GM18526 (cell line): ENCODE measurements around the gene HMCN1.

Experiments used
- POLR2A ChIP-seq: IDR thresholded peaks from 3 replicates; pipeline ENCODE4 v1.6.1; 2011; ENCODE audit not compliant: insufficient read length; ENCODE audit errors: extremely low read depth

The HMCN1 gene

GRCh38 chr1:186125035-186125434, 390.8 kb downstream of the HMCN1 start:
- TF ChIP-seq POLR2A: no peak

GRCh38 chr1:186125511-186125910, 391.3 kb downstream of the HMCN1 start:
- no peak for TF ChIP-seq POLR2A

GRCh38 chr1:186129758-186130157, 395.6 kb downstream of the HMCN1 start:
- TF ChIP-seq POLR2A: no peak

- TF ChIP-seq POLR2A: no peak
Observed at GRCh38 chr1:186139115-186139514, 404.9 kb downstream of the HMCN1 start.

- no peak for TF ChIP-seq POLR2A
Observed at GRCh38 chr1:186139701-186140100, 405.5 kb downstream of the HMCN1 start.

GRCh38 chr1:186142159-186142558, 408.0 kb downstream of the HMCN1 start:
- TF ChIP-seq POLR2A: no peak

- TF ChIP-seq POLR2A: no peak
Observed at GRCh38 chr1:186142916-186143315, 408.7 kb downstream of the HMCN1 start.

- no peak for TF ChIP-seq POLR2A
Observed at GRCh38 chr1:186143481-186143880, 409.3 kb downstream of the HMCN1 start.

- no peak for TF ChIP-seq POLR2A
Observed at GRCh38 chr1:186144505-186144904, 410.3 kb downstream of the HMCN1 start.

GRCh38 chr1:186146974-186147373, 412.8 kb downstream of the HMCN1 start:
- no peak for TF ChIP-seq POLR2A

- TF ChIP-seq POLR2A: no peak
Observed at GRCh38 chr1:186149591-186149990, 415.4 kb downstream of the HMCN1 start.

- TF ChIP-seq POLR2A: no peak
Observed at GRCh38 chr1:186152227-186152619, 418.0 kb downstream of the HMCN1 start.

GRCh38 chr1:186152620-186153239, 418.5 kb downstream of the HMCN1 start:
- no peak for TF ChIP-seq POLR2A

- no peak for TF ChIP-seq POLR2A
Observed at GRCh38 chr1:186154651-186155050, 420.5 kb downstream of the HMCN1 start.

GRCh38 chr1:186155594-186155993, 421.4 kb downstream of the HMCN1 start:
- TF ChIP-seq POLR2A: no peak

GRCh38 chr1:186164773-186165172, 430.6 kb downstream of the HMCN1 start:
- no peak for TF ChIP-seq POLR2A

GRCh38 chr1:186165303-186165702, 431.1 kb downstream of the HMCN1 start:
- no peak for TF ChIP-seq POLR2A
